HepG2 (cell line): ENCODE data around the gene ELMOD3. TPM values are rescaled to one million over a fixed set of nuclear protein-coding genes. Genes with fewer than 3 reads are reported as not detected.
"Not testable (repeated sequence)": the region's sequence is repeated elsewhere in the genome, so short reads cannot be mapped to it uniquely, and the experiment has no call there.

Experiments
- ATAC-seq: fragments of 200-7000 bp; cut with Tn5 transposase; 3 replicates; pipeline ENCODE4 v1.9.1; 2020; ENCODE audit warnings: mild to moderate bottlenecking, moderate library complexity
- BruUV-seq: library from RNA; stranded (reverse); fragments of 400-500 nt; replicated peaks from 2 replicates; lab custom pipeline; 2021; lab: Mats Ljungman, UMichigan
- CTCF ChIA-PET: fragments of 300-600 bp; formaldehyde crosslinking; extraction: SDS; loops from one replicate; lab custom pipeline; 2021; ENCODE audit warnings: low total read pairs, inconsistent platforms, low intra/inter-chr PET ratio; lab: Yijun Ruan, JAX
- POLR2A ChIA-PET: fragments of 350-600 bp; sonication (Branson Sonifier 250); formaldehyde crosslinking; loops from one replicate; lab custom pipeline; 2020; ENCODE audit warnings: antibody characterized with exemption, inconsistent platforms; lab: Yijun Ruan, JAX
- DNase-seq: peaks from one replicate; pipeline ENCODE4 v3.0.0-alpha.2; 2015; ENCODE audit warnings: low spot score
- FAIRE-seq: peaks from 3 replicates; lab custom pipeline; 2011; peaks lifted over from hg19 to GRCh38; lab: Jason Lieb, UNC
- H2AFZ ChIP-seq: one replicate; pipeline ENCODE4 v1.6.1; 2011; ENCODE audit warnings: low read length, inconsistent platforms
- H3K27ac ChIP-seq: fragments of 300-600 bp; 3 replicates; pipeline ENCODE4 v1.8.0; 2011; ENCODE audit warnings: mixed run types, mild to moderate bottlenecking, mixed read lengths, low read length, inconsistent platforms; ENCODE audit not compliant: insufficient read depth; ENCODE audit errors: extremely low read length
- H3K27me3 ChIP-seq, 2 experiments: fragments of 200-600 bp in 1 of 2; 2 replicates in 1 of 2; 3 replicates in 1 of 2; pipeline versions ENCODE4 v1.6.0 to v1.8.0; 2011; ENCODE audit warnings: low read length in 2 of 2, mild to moderate bottlenecking in 2 of 2, moderate library complexity in 2 of 2, inconsistent platforms in 1 of 2; ENCODE audit not compliant: insufficient read depth in 2 of 2, control insufficient read depth in 1 of 2
- H3K36me3 ChIP-seq, 2 experiments: fragments of 200-600 bp in 1 of 2; replicated peaks in 1 of 2; 2 replicates in 1 of 2; 3 replicates in 1 of 2; pipeline versions ENCODE4 v1.5.1 to v1.8.0; 2011; ENCODE audit warnings: low read length in 2 of 2, inconsistent platforms in 1 of 2; ENCODE audit not compliant: insufficient read depth in 2 of 2, control insufficient read depth in 1 of 2
- H3K4me1 ChIP-seq: 2 replicates; pipeline ENCODE4 v1.5.1; 2012; ENCODE audit warnings: low read length, inconsistent platforms; ENCODE audit not compliant: insufficient read depth
- H3K4me2 ChIP-seq: 2 replicates; pipeline ENCODE4 v1.6.0; 2011; ENCODE audit warnings: low read depth, low read length, inconsistent platforms
- H3K4me3 ChIP-seq, 3 experiments: fragments of 200-600 bp in 1 of 3; sonication (generic), shearing (Covaris generic) in 1 of 3; replicated peaks in 1 of 3; 2 replicates each; pipeline ENCODE4 v1.5.1; 2011 to 2016; ENCODE audit warnings: low read length in 3 of 3, inconsistent platforms in 2 of 3, low read depth in 2 of 3, mild to moderate bottlenecking in 2 of 3, control low read depth in 1 of 3, mixed read lengths in 1 of 3; ENCODE audit not compliant: insufficient read depth in 1 of 3
- H3K79me2 ChIP-seq: one replicate; pipeline ENCODE4 v1.6.1; 2011; ENCODE audit warnings: low read length, inconsistent platforms; ENCODE audit not compliant: insufficient read depth
- H3K9ac ChIP-seq: 2 replicates; pipeline ENCODE4 v1.6.0; 2011; ENCODE audit warnings: mild to moderate bottlenecking, low read depth, low read length, inconsistent platforms; ENCODE audit not compliant: insufficient read depth
- H3K9me3 ChIP-seq: 2 replicates; pipeline ENCODE4 v1.5.1; 2012; ENCODE audit warnings: mild to moderate bottlenecking, low read length
- H4K20me1 ChIP-seq: 2 replicates; pipeline ENCODE4 v1.6.0; 2011; ENCODE audit warnings: inconsistent platforms, mild to moderate bottlenecking, low read length, moderate library complexity; ENCODE audit not compliant: insufficient read depth
- BORCS8-MEF2B ChIP-seq: sonication (generic); formaldehyde crosslinking; IDR thresholded peaks from 2 replicates; pipeline ENCODE4 v1.8.0; 2022; ENCODE audit warnings: mild to moderate bottlenecking, missing genetic modification reagents
- EED ChIP-seq: sonication (generic); formaldehyde crosslinking; IDR thresholded peaks from 2 replicates; pipeline ENCODE4 v1.5.0; 2020; ENCODE audit warnings: mild to moderate bottlenecking, missing genetic modification reagents
- POLR2A ChIP-seq, 2 experiments: IDR thresholded peaks; 2 replicates each; pipeline ENCODE4 v1.6.1; 2011; ENCODE audit warnings: low read depth in 2 of 2, low read length in 2 of 2, mild to moderate bottlenecking in 1 of 2, moderate library complexity in 1 of 2; ENCODE audit not compliant: insufficient read depth in 1 of 2
- SAFB2 ChIP-seq: sonication (generic); formaldehyde crosslinking; IDR thresholded peaks from 2 replicates; pipeline ENCODE4 v1.5.1; 2020; ENCODE audit warnings: missing genetic modification reagents, low read depth, mild to moderate bottlenecking, borderline replicate concordance
- TEAD3 ChIP-seq: optimal IDR thresholded peaks from 2 replicates; pipeline ENCODE3; 2016; ENCODE audit warnings: borderline replicate concordance
- ZNF225 ChIP-seq: sonication (generic); formaldehyde crosslinking; IDR thresholded peaks from 2 replicates; pipeline ENCODE4 v1.4.0; 2020; ENCODE audit warnings: mild to moderate bottlenecking, missing genetic modification reagents
- ZNF589 ChIP-seq: sonication (generic); formaldehyde crosslinking; conservative IDR thresholded peaks from 2 replicates; pipeline ENCODE4 v1.8.0; 2022; ENCODE audit warnings: mild to moderate bottlenecking, moderate library complexity, missing genetic modification reagents
- ZNF703 ChIP-seq: sonication (generic); formaldehyde crosslinking; IDR thresholded peaks from 2 replicates; pipeline ENCODE4 v1.5.1; 2020; ENCODE audit warnings: missing genetic modification reagents, mild to moderate bottlenecking, moderate library complexity, borderline replicate concordance
- ZNF776 ChIP-seq: sonication (generic); formaldehyde crosslinking; IDR thresholded peaks from 2 replicates; pipeline ENCODE4 v1.4.0; 2020; ENCODE audit warnings: mild to moderate bottlenecking, missing genetic modification reagents
- ZNF780A ChIP-seq: sonication (generic); formaldehyde crosslinking; IDR thresholded peaks from 2 replicates; pipeline ENCODE4 v1.8.0; 2022; ENCODE audit warnings: mild to moderate bottlenecking, missing genetic modification reagents, moderate library complexity
- WGBS: methylation state at CpG from one replicate; pipeline ENCODE4 v1.1.6; 2017; ENCODE audit warnings: low lambda C conversion rate; 5-methylcytosine and 5-hydroxymethylcytosine counted together
- in situ Hi-C: cut with HindIII; loops from 2 replicates; pipeline ENCODE4 v1.10.0; 2017; ENCODE audit warnings: low pct_unique_long_range_greater_than_20kb; ENCODE audit not compliant: extremely low pct_ligation_motif_present
- intact Hi-C: fragments of 100-400 bp; cut with micrococcal nuclease; formaldehyde crosslinking; loops from one replicate; pipeline ENCODE4 v1.10.0; 2022; ENCODE audit not compliant: unreplicated experiment
- polyA plus RNA-seq, 8 experiments: library from polyadenylated mRNA; depleted of rRNA in 3 of 8; stranded (reverse) in 7 of 8; unstranded in 1 of 8; fragments of >200 nt; fragmentation: Illumina TruSeq in 4 of 8; extraction: Trizol in 4 of 8; gene quantifications; 2 replicates each; pipeline versions ENCODE4 v1.2.1 to v1.2.3, GENCODE V29; 2011 to 2016; ENCODE audit warnings: low read depth in 4 of 8, missing spikeins in 1 of 8, mixed read lengths in 1 of 8; ENCODE audit not compliant: insufficient read depth in 1 of 8
- total RNA-seq, 5 experiments: library from RNA; depleted of rRNA; stranded (reverse); fragments of >200 nt; fragmentation: Illumina TruSeq; extraction: Trizol; gene quantifications; 2 replicates each; pipeline ENCODE4 v1.2.3, GENCODE V29; 2016; ENCODE audit warnings: low read depth in 1 of 5
- TF ChIP-seq, protein P1 (sequence below): sonication (generic); formaldehyde crosslinking; IDR thresholded peaks from 2 replicates; pipeline ENCODE4 v1.8.0; 2022; ENCODE audit warnings: mild to moderate bottlenecking, missing genetic modification reagents; ENCODE audit not compliant: insufficient replicate concordance

Gene ELMOD3
- total and polyA plus RNA-seq, 2 of the 13 experiments (the other 11 are each of a cell fraction or from before 2014, with no cell fraction given) = 13.3 to 19.5 TPM

DNA sequence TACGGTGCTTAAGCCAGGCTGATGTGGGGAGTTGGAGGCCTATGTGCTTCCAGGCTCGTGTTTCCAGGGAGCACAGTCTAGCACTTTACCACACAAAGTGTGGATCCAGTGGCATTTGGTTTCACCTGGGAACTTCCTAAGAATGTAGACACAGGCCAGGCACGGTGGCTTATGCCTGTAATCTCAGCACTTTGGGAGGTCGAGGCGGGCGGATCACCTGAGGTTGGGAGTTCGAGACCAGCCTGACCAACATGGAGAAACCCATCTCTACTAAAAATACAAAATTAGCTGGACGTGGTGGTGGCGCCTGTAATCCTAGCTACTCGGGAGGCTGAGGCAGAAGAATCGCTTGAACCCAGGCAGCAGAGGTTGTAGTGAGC is 30.6 kb upstream of the ELMOD3 start:
- H3K27me3 ChIP-seq, FAIRE-seq, in situ Hi-C loops, H3K9me3 ChIP-seq, H2AFZ ChIP-seq, DNase-seq, ATAC-seq, CTCF ChIA-PET: not testable (repeated sequence)
- H3K9ac ChIP-seq = peak overlapping the region; percentile 35; the same call in 1 of the 2 replicates
- 89% methylated on average over 11 of the region's 11 CpGs for WGBS
- H3K4me2 ChIP-seq = peak overlapping the region; percentile 98
- TF ChIP-seq POLR2A (IDR thresholded peaks at IDR 0.05; ENCODE audit: insufficient read depth in 1 of 2, low read depth in 2 of 2, low read length in 2 of 2) (0 out of 4 replicates have a peak, but pooled peaks of 1 of the 2 experiments have one; percentile 2), TEAD3 (CRISPR knock-in tag) (peak; percentile 1), ZNF703 (CRISPR knock-in tag) (peak; percentile 36; the same call in 1 of the 2 replicates), BORCS8-MEF2B (CRISPR knock-in tag) (0 out of 2 replicates have a peak, but pooled peaks have one; percentile 11), ZNF780A (CRISPR knock-in tag) (peak; percentile 43; the same call in 1 of the 2 replicates), ZNF225 (CRISPR knock-in tag) (0 out of 2 replicates have a peak, but pooled peaks have one; percentile 50), ZNF589 (CRISPR knock-in tag) (0 out of 2 replicates have a peak, but pooled peaks have one; percentile 41), EED (peak; percentile 75; the same call in 1 of the 2 replicates), SAFB2 (CRISPR knock-in tag) (0 out of 2 replicates have a peak, but pooled peaks have one; percentile 1), ZNF776 (CRISPR knock-in tag) (0 out of 2 replicates have a peak, but pooled peaks have one; percentile 25)
- TF ChIP-seq, protein P1, sequence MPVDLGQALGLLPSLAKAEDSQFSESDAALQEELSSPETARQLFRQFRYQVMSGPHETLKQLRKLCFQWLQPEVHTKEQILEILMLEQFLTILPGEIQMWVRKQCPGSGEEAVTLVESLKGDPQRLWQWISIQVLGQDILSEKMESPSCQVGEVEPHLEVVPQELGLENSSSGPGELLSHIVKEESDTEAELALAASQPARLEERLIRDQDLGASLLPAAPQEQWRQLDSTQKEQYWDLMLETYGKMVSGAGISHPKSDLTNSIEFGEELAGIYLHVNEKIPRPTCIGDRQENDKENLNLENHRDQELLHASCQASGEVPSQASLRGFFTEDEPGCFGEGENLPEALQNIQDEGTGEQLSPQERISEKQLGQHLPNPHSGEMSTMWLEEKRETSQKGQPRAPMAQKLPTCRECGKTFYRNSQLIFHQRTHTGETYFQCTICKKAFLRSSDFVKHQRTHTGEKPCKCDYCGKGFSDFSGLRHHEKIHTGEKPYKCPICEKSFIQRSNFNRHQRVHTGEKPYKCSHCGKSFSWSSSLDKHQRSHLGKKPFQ (CRISPR knock-in tag) = peak; percentile 10
- H3K36me3 ChIP-seq = peaks cover 20 to 50% of the 10 kb centered on the region in 2 experiments
- peaks cover 91% of the 10 kb centered on the region for H3K79me2 ChIP-seq
- H3K4me3 ChIP-seq = peak overlapping the region in 1 of 3 experiments; percentile 44; a peak in 2 of 6 replicates
- POLR2A ChIA-PET = interaction anchor here (1.2 to 6.2 kb wide), 14 partner anchors 9 to 377 kb away, joined by 3 to 142 read pairs (median 10); partner anchors contain the start of genes ELMOD3, GGCX, MAT2A and RETSAT
- BruUV-seq = TSS peak; percentile 1
- H4K20me1 ChIP-seq = peaks cover 23% of the 10 kb centered on the region
- H3K4me1 ChIP-seq = peaks cover 64% of the 10 kb centered on the region
- H3K27ac ChIP-seq = peak overlapping the region; percentile 95
- intact Hi-C loops = loop anchor here (2.0 kb wide), 1 partner anchor 15 kb away; no protein-coding TSS in a partner anchor
